Measurements from ENCODE around the gene RPUSD1. TPM values are rescaled to one million over a fixed set of nuclear protein-coding genes. Genes with fewer than 3 reads are reported as not detected.

RPUSD1 gene
- total RNA-seq, 1 donor from 2014 or later = 28.5 TPM

DNA sequence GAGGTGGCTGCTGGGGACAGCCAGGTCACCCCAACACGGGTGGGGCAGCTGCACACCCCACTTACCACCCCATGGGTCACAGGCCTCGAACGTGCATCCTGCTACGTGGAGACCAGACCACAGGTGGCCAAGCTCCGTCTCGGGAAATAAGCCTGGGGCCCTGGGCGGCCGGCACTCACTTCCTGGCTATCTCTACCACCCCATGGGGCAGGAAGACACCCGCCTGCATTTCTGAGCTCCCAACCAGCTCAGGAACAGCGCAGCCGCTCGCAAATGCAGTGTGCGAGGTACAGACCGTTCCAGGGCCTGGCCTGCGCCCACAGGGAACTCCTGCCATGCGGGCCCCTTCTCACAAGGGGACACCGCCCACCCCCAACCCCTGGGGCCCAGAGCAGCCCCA is 17.3 kb upstream of the RPUSD1 start:
- H3K4me1 Mint-ChIP-seq (ENCODE audit: low read depth, unreplicated experiment) = peaks cover 7% of the 10 kb centered on the region
- TF ChIP-seq, protein P1, sequence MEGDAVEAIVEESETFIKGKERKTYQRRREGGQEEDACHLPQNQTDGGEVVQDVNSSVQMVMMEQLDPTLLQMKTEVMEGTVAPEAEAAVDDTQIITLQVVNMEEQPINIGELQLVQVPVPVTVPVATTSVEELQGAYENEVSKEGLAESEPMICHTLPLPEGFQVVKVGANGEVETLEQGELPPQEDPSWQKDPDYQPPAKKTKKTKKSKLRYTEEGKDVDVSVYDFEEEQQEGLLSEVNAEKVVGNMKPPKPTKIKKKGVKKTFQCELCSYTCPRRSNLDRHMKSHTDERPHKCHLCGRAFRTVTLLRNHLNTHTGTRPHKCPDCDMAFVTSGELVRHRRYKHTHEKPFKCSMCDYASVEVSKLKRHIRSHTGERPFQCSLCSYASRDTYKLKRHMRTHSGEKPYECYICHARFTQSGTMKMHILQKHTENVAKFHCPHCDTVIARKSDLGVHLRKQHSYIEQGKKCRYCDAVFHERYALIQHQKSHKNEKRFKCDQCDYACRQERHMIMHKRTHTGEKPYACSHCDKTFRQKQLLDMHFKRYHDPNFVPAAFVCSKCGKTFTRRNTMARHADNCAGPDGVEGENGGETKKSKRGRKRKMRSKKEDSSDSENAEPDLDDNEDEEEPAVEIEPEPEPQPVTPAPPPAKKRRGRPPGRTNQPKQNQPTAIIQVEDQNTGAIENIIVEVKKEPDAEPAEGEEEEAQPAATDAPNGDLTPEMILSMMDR (IDR thresholded peaks at IDR 0.05; ENCODE audit: partially characterized antibody, unreplicated experiment) = no peak
- no peaks in the 10 kb centered on the region for H3K9me3 Mint-ChIP-seq (ENCODE audit: unreplicated experiment)
- no peak overlapping the region for H3K4me3 Mint-ChIP-seq (ENCODE audit: unreplicated experiment)
- peaks cover 7% of the 10 kb centered on the region for H3K27me3 Mint-ChIP-seq (ENCODE audit: unreplicated experiment)
- H3K36me3 Mint-ChIP-seq (ENCODE audit: unreplicated experiment) = no peaks in the 10 kb centered on the region
- DNase-seq = no peak
- no peak overlapping the region for H3K27ac Mint-ChIP-seq (ENCODE audit: unreplicated experiment)

- no peak for DNase-seq
- Mint-ChIP-seq H3K4me3 (ENCODE audit: unreplicated experiment) (no peak overlapping the region), H3K27me3 (ENCODE audit: unreplicated experiment) (peaks cover 6% of the 10 kb centered on the region), H3K27ac (ENCODE audit: unreplicated experiment) (peak overlapping the region; percentile 36), H3K9me3 (ENCODE audit: unreplicated experiment) (no peaks in the 10 kb centered on the region), H3K36me3 (ENCODE audit: unreplicated experiment) (no peaks in the 10 kb centered on the region), H3K4me1 (ENCODE audit: low read depth, unreplicated experiment) (peaks cover 7% of the 10 kb centered on the region)
- TF ChIP-seq, protein P1 (IDR thresholded peaks at IDR 0.05; ENCODE audit: partially characterized antibody, unreplicated experiment) = no peak
Observed at GRCh38 chr16:804193-805048, 16.2 kb upstream of the RPUSD1 start.

- peaks cover 7% of the 10 kb centered on the region for H3K4me1 Mint-ChIP-seq (ENCODE audit: low read depth, unreplicated experiment)
- DNase-seq = no peak
- peaks cover 5% of the 10 kb centered on the region for H3K27me3 Mint-ChIP-seq (ENCODE audit: unreplicated experiment)
- no peaks in the 10 kb centered on the region for H3K36me3 Mint-ChIP-seq (ENCODE audit: unreplicated experiment)
- no peaks in the 10 kb centered on the region for H3K9me3 Mint-ChIP-seq (ENCODE audit: unreplicated experiment)
- no peak overlapping the region for H3K27ac Mint-ChIP-seq (ENCODE audit: unreplicated experiment)
- TF ChIP-seq, protein P1 (IDR thresholded peaks at IDR 0.05; ENCODE audit: partially characterized antibody, unreplicated experiment) = no peak
- H3K4me3 Mint-ChIP-seq (ENCODE audit: unreplicated experiment) = no peak overlapping the region
Observed at GRCh38 chr16:803754-804080, 15.5 kb upstream of the RPUSD1 start.

DNA sequence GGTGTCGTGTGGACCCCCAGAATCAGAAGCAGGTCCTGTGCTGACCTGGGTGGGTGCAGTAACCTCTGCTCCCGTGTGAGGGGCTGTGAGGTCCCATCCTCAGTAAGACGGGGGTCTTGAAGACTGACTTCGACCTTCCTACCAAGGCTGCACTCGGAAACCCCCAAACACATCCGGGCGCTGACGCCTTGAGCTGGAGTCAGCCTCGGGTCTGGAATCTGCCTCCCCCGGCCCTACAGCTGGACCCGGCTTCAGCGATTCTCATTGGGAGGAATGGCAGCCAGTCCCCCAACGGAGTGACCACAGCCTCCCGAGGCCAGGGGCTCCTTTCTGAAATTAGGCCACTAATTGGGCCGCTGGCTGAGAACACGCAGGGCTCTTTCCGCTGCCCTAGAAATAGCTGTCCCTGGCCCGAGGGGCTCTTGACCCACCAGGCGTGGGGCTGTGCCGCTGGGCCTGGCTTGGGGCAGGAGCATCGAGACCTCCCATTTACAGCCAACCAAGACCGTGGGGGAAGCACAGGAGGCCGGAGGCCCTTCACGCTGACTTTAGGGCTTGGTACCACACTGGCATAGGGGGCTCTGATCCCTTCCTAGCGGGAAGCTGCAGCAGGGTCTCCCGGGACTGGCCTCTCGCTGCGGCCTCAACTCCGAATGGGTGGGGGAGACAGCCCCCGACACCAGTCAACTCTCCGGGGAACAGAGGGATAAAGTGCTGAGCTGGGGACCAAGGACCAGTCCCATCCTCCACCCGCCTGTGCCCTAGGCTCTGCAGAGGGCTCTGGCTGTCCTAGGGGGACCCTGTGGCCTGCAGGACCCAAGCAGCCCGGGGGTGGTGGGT is 15.0 kb upstream of the RPUSD1 start:
- Mint-ChIP-seq H3K27me3 (ENCODE audit: unreplicated experiment) (peaks cover 3% of the 10 kb centered on the region), H3K4me3 (ENCODE audit: unreplicated experiment) (no peak overlapping the region), H3K36me3 (ENCODE audit: unreplicated experiment) (no peaks in the 10 kb centered on the region), H3K4me1 (ENCODE audit: low read depth, unreplicated experiment) (peaks cover 2% of the 10 kb centered on the region), H3K9me3 (ENCODE audit: unreplicated experiment) (no peaks in the 10 kb centered on the region), H3K27ac (ENCODE audit: unreplicated experiment) (no peak overlapping the region)
- DNase-seq = no peak
- TF ChIP-seq, protein P1 (IDR thresholded peaks at IDR 0.05; ENCODE audit: partially characterized antibody, unreplicated experiment) = no peak

- DNase-seq = no peak
- TF ChIP-seq, protein P1 (IDR thresholded peaks at IDR 0.05; ENCODE audit: partially characterized antibody, unreplicated experiment) = no peak
- no peaks in the 10 kb centered on the region for H3K4me1 Mint-ChIP-seq (ENCODE audit: low read depth, unreplicated experiment)
- H3K27me3 Mint-ChIP-seq (ENCODE audit: unreplicated experiment) = peaks cover 3% of the 10 kb centered on the region
- no peaks in the 10 kb centered on the region for H3K36me3 Mint-ChIP-seq (ENCODE audit: unreplicated experiment)
- no peak overlapping the region for H3K4me3 Mint-ChIP-seq (ENCODE audit: unreplicated experiment)
- no peaks in the 10 kb centered on the region for H3K9me3 Mint-ChIP-seq (ENCODE audit: unreplicated experiment)
- no peak overlapping the region for H3K27ac Mint-ChIP-seq (ENCODE audit: unreplicated experiment)
Observed at GRCh38 chr16:802461-802860, 14.3 kb upstream of the RPUSD1 start.

Measured in glutamatergic neuron (in vitro differentiated cells).